Colonic mucosa (tissue), 4 donors: ENCODE data around the gene ERO1B. TPM values are rescaled to one million over a fixed set of nuclear protein-coding genes. Genes with fewer than 3 reads are reported as not detected.

Source experiments
- DNase-seq: peaks from one replicate; pipeline ENCODE4 v3.0.0-alpha.2; 2020
- H3K27ac ChIP-seq: fragments of 200-600 bp; one replicate; pipeline ENCODE4 v1.8.0; 2021
- H3K27me3 ChIP-seq: fragments of 200-600 bp; one replicate; pipeline ENCODE4 v1.8.0; 2021
- H3K36me3 ChIP-seq: fragments of 200-600 bp; one replicate; pipeline ENCODE4 v1.8.0; 2021
- H3K4me1 ChIP-seq: fragments of 200-600 bp; one replicate; pipeline ENCODE4 v1.8.0; 2021; ENCODE audit warnings: mild to moderate bottlenecking
- H3K4me3 ChIP-seq: fragments of 200-600 bp; one replicate; pipeline ENCODE4 v1.8.0; 2021
- H3K9ac ChIP-seq, 2 donors: one replicate each; pipeline ENCODE4 v1.7.0; 2013; ENCODE audit warnings: control low read depth in 2 of 2, low read depth in 2 of 2, low read length in 2 of 2
- H3K9me3 ChIP-seq: fragments of 200-600 bp; one replicate; pipeline ENCODE4 v1.8.0; 2021
- CTCF ChIP-seq: fragments of 200-600 bp; IDR thresholded peaks from one replicate; pipeline ENCODE4 v1.8.0; 2022; ENCODE audit warnings: antibody characterized with exemption, mild to moderate bottlenecking
- intact Hi-C: fragments of 100-400 bp; cut with DNase I; formaldehyde crosslinking; loops from one replicate; pipeline ENCODE4 v1.14.1; 2022
- total RNA-seq, 2 donors: library from RNA; stranded (reverse); fragmentation: NEBNext Ultra II Directional in 1 of 2; extraction: Animal tissue kit (Norgen Biotek cat#: 25700) in 1 of 2; gene quantifications; one replicate each; pipeline ENCODE4 v1.2.1, GENCODE V29; 2021
- donor health status: healthy.
- donor health status: DM: no; HTN: no; CAD: no.
- donor health status: DM: no; HTN: no; CAD: no.

The ERO1B gene
- total RNA-seq, 2 donors from 2014 or later: 2.3 to 2.7 TPM

GRCh38 chr1:236207121-236207520 lies 74.6 kb downstream of the ERO1B start:
- Histone ChIP-seq H3K4me3 (no peak overlapping the region), H3K36me3 (no peaks in the 10 kb centered on the region), H3K27ac (no peak overlapping the region), H3K4me1 (no peaks in the 10 kb centered on the region), H3K27me3 (no peaks in the 10 kb centered on the region), H3K9me3 (no peaks in the 10 kb centered on the region), H3K9ac (no peak overlapping the region)
- intact Hi-C loops: no loop called here
- DNase-seq: no peak
- TF ChIP-seq CTCF: no peak

- Histone ChIP-seq H3K36me3 (no peaks in the 10 kb centered on the region), H3K4me3 (no peak overlapping the region), H3K9me3 (no peaks in the 10 kb centered on the region), H3K4me1 (no peaks in the 10 kb centered on the region), H3K9ac (no peak overlapping the region), H3K27me3 (no peaks in the 10 kb centered on the region), H3K27ac (no peak overlapping the region)
- intact Hi-C loops: no loop called here
- peak; percentile 20 for DNase-seq
- no peak for TF ChIP-seq CTCF
Measured at GRCh38 chr1:236206548-236206947, 75.2 kb downstream of the ERO1B start.

- no peaks in the 10 kb centered on the region for H3K9me3 ChIP-seq
- H3K9ac ChIP-seq: no peak overlapping the region
- intact Hi-C loops: no loop called here
- DNase-seq: no peak
- TF ChIP-seq CTCF: no peak
- no peak overlapping the region for H3K4me3 ChIP-seq
- H3K27me3 ChIP-seq: no peaks in the 10 kb centered on the region
- H3K4me1 ChIP-seq: no peaks in the 10 kb centered on the region
- H3K36me3 ChIP-seq: no peaks in the 10 kb centered on the region
- H3K27ac ChIP-seq: no peak overlapping the region
Measured at GRCh38 chr1:236204656-236205055, 77.1 kb downstream of the ERO1B start.

- no peaks in the 10 kb centered on the region for H3K4me1 ChIP-seq
- no peaks in the 10 kb centered on the region for H3K36me3 ChIP-seq
- H3K4me3 ChIP-seq: no peak overlapping the region
- TF ChIP-seq CTCF: no peak
- DNase-seq: no peak
- no peaks in the 10 kb centered on the region for H3K9me3 ChIP-seq
- H3K27ac ChIP-seq: no peak overlapping the region
- H3K9ac ChIP-seq: no peak overlapping the region
- H3K27me3 ChIP-seq: no peaks in the 10 kb centered on the region
- intact Hi-C loops: no loop called here
Measured at GRCh38 chr1:236204039-236204438, 77.7 kb downstream of the ERO1B start.

- H3K27ac ChIP-seq: no peak overlapping the region
- no peak for DNase-seq
- no peak overlapping the region for H3K4me3 ChIP-seq
- no peaks in the 10 kb centered on the region for H3K9me3 ChIP-seq
- no peak overlapping the region for H3K9ac ChIP-seq
- H3K36me3 ChIP-seq: no peaks in the 10 kb centered on the region
- no peaks in the 10 kb centered on the region for H3K27me3 ChIP-seq
- TF ChIP-seq CTCF: no peak
- no peaks in the 10 kb centered on the region for H3K4me1 ChIP-seq
- intact Hi-C loops: no loop called here
Measured at GRCh38 chr1:236201786-236202185, 80.0 kb downstream of the ERO1B start.

GRCh38 chr1:236200925-236201324 lies 80.8 kb downstream of the ERO1B start:
- DNase-seq: no peak
- Histone ChIP-seq H3K36me3 (no peaks in the 10 kb centered on the region), H3K4me1 (no peaks in the 10 kb centered on the region), H3K9me3 (no peaks in the 10 kb centered on the region), H3K27me3 (no peaks in the 10 kb centered on the region), H3K9ac (no peak overlapping the region), H3K4me3 (no peak overlapping the region), H3K27ac (no peak overlapping the region)
- intact Hi-C loops: no loop called here
- TF ChIP-seq CTCF: no peak
